ENCODE data around the gene ATXN7L1.

- TF ChIP-seq, protein P1, sequence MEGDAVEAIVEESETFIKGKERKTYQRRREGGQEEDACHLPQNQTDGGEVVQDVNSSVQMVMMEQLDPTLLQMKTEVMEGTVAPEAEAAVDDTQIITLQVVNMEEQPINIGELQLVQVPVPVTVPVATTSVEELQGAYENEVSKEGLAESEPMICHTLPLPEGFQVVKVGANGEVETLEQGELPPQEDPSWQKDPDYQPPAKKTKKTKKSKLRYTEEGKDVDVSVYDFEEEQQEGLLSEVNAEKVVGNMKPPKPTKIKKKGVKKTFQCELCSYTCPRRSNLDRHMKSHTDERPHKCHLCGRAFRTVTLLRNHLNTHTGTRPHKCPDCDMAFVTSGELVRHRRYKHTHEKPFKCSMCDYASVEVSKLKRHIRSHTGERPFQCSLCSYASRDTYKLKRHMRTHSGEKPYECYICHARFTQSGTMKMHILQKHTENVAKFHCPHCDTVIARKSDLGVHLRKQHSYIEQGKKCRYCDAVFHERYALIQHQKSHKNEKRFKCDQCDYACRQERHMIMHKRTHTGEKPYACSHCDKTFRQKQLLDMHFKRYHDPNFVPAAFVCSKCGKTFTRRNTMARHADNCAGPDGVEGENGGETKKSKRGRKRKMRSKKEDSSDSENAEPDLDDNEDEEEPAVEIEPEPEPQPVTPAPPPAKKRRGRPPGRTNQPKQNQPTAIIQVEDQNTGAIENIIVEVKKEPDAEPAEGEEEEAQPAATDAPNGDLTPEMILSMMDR (IDR thresholded peaks at IDR 0.05; ENCODE audit: low read length), result no peak
- TF ChIP-seq EZH2 (optimal IDR thresholded peaks at IDR 0.05; ENCODE audit: low read depth, low read length), result no peak
These were observed 100.2 kb downstream of the ATXN7L1 start for GRCh38 chr7:105776068-105776790.

All from MM.1S (cell line).